Hepatic stellate cell (primary cell): ENCODE measurements around the gene ASPDH.

Experiments used
- DNase-seq: peaks from one replicate; pipeline ENCODE4 v3.0.0; 2011; ENCODE audit warnings: low spot score

Gene ASPDH

DNA sequence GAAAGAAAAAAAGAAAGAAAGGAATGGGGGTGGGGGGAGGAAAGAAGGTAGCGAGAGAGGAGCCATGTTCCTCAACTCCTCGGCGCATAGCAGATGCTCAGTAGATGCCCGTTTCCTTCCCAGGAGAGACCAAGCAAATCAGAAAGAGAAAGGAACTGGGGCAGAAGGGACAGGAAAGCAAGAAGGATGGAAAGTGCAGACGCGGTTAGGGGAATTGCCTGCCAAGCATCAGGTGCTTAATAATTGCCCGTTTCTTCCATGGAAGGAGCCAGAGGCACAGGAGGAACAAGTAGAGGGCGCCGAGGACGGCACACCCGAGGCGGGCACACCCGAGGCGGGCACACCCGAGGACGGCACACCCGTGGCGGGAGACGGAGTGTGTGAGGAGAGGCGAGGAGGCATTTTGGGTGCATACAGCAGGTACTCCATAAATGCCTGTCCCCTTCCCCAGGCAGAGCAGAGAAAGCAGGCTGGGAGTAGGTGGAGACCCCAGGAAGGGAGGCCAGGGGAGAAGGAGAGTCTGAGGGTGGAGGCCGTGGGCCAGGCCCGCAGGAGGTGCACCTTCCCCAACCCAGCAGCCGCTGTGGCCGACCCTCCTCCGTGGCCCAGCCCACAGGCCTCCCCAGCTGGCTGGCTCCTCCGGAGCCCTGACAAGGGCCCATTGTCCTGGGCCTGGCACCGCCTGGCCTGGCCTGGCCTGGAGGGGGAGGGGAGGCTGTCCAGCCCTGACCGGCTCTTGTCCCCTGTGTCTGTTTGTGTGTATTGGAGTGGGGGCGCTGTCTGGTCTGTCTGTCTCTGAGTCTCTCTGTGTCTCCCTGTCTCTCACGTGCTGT lies 17.3 kb downstream of the ASPDH start:
- no peak for DNase-seq

GRCh38 chr19:50495020-50495531 lies 18.6 kb downstream of the ASPDH start:
- DNase-seq: no peak

DNA sequence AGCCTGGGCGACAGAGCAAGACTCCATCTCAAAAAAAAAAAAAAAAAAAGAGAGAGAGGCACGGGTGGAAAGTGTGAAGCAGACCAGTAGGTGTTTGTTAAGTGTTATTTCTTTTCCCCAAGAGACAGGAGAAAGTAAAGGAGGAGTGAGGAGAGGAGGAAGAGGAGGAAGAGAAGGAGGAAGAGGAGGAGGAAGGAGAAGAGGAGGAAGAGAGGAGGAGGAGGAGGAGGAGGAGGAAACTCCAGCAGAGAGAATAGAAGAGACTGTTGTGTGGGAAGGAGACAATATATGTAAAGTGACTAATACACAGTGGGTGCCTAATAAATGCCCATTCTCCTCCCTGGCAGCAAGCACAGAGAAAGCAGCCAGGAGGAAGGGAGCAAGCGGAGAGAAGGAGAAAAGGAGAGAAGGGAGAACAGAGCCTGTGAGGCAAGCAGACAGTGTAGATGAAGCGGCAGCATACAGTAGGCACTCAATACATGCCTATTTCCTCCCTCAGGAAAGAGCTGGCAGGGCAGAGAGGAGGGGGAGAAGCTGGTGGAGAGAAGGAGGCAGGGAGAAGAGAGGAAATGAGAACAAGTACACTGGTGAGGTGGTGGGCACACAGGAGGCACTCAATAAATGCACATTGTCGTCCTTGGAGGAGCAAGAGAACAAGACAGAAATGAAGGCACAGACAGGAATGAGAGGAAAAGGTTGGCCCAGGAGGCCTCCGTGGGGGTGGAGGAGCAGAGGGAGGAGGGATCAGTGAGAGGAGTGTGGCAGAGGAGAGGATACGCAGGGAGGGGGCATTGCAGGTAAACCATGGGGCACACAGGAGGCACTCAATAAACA lies 19.3 kb downstream of the ASPDH start:
- DNase-seq: no peak

DNA sequence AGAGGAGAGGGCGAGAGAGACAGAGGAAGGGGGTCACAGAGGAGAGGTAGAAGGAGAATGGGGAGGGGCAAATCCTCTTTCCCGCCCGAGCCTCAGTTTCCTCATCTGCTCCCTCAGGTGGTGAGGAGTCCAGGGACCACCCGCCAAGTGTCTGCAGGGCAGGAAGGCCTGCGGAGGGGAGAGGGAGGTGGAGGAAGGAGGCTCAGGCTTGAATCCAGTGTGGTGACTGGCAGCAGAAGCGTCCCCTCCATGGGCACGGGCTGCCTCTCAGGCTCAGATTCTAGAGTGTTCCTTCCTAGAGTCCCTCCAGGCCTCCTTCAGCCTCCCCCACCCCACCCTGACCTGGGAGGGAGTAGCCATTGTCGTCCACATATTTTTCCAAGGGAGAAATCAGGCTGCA lies 20.5 kb downstream of the ASPDH start:
- DNase-seq: no peak

- no peak for DNase-seq
Observed at GRCh38 chr19:50492303-50493052, 21.2 kb downstream of the ASPDH start.

- no peak for DNase-seq
Observed at GRCh38 chr19:50490991-50491472, 22.7 kb downstream of the ASPDH start.

GRCh38 chr19:50490411-50490811 lies 23.3 kb downstream of the ASPDH start:
- no peak for DNase-seq

DNA sequence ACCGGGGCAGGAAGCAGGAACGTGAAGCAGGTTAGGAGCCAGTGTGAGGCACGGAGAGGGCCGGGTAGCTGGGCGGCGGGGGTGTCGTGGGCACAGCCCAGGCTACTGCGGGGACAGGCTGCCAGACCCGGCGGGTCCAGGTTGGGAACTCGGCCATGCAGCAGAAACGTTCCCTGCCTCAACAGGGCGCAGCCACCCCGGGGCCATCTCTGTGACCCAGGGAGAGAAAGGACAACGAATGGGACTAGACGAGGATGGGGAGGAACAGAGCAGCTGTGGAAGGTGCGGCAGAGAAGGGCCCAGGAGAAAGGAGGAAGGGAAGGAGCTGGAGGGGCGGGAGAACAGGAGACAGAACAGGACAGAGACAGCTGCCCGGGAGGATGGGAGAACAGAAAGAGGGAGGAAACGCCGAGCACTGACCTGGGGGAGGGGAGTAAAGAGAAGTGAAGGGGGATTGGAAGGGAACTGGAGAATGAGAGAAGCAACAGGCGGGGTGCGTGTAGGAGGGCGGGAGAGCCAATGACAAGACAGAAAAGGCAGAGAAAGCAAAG lies 24.2 kb downstream of the ASPDH start:
- no peak for DNase-seq

GRCh38 chr19:50488389-50489194 lies 25.1 kb downstream of the ASPDH start:
- no peak for DNase-seq

DNA sequence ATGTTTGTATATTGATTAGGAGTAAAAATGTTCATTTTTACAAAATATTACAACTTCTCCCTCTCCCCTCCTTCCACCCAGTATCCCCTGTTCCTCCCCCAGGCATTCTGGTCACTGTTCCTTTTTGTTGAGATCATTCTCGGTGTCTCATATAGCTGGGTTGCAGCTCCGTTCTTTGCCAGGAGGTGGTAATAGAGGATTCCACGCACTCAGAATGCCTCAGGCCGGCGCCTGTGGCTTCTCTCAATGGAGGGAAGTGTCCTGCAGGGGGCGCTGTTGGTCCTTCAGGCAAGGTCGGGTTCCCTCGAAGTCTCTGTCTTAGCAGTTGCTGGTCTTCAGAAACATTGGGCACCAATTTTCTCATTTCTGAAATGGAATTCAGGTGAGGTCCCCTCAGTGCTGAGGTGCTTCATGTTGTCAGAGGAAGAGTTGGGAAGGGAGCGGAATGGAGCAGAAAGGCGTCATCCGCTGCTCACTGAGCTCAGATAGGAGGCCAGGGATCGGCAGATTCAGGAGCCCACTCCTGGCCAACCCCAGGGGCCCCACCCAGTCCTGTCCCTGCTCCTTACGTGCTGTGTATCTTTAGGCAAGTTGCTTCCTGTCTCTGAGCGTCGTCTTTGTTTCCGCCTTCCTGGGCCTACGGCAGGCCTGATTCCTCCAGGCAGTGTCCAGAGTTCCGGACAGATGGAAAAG lies 26.7 kb downstream of the ASPDH start:
- no peak for DNase-seq

DNA sequence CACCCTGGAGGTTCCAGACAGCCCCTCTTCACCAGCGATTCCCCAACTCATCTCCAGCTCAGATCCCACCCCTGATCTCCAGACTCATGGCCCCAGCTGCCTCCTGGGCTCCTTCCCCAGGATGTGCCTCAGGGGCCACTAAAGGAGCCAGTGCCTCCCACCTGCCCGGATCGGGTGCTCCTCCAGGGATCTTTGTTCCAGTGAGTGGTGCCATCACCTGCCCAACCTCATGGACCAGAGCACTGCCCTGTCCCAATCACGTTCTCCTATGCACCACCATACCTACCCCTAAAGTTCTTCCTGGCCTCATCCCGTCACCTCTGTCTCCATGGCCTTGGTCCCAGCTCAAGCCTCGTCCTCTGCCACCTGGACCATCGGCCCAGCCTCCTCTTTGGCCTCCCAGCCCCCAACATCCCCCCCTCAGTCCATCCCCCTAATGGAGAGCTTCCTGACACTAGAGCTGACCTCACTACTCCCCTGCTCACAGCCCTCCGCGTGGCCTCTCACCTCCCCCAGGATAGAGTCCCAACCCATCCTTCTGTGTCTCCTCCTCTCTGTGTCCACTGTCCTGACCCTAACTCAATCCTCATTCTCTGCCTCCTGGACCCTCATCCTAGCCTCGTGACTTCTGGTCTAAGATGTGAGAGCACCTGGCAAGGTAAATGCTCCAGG lies 28.3 kb downstream of the ASPDH start:
- no peak for DNase-seq

DNA sequence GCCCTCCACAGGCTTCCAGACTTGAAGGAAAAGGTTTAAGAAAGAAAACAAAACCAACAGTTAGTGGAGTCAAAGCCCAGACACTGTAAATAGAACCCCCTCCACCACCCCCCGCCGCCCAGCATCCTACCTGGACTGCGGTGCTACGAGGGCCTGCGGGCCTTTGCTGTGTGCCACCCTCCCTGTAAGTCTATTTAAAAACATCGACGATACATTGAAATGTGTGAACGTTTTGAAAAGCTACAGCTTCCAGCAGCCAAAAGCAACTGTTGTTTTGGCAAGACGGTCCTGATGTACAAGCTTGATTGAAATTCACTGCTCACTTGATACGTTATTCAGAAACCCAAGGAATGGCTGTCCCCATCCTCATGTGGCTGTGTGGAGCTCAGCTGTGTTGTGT lies 30.8 kb downstream of the ASPDH start:
- no peak for DNase-seq

DNA sequence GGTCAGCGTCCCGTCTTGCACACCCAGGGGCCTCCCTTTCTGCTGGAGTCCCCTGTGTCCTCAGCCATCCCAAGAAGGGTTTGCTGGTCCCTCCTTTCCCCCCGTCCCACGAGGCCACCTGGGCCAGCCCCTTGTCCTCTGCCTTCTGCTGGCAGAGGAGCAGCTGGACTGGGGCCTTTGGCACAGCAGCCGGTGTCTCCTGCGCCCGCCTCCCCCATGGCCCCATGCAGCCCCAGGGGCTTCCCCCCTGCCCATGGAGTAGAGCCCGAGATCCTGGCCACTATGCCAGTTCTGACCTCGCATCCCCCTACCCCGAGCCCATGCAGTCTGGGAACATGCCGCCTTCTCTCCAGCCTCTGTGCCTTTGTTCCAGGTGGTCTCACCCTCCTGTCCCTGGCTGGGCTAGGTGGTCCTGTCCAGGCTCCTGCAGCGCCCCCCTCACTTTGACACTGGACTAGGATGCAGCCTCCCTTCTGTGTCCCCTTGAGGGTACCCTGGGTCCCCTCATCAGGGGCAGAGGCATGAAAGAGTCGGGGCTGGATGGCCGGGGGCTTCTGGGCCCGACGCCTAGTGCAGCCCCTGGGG lies 31.4 kb downstream of the ASPDH start:
- DNase-seq: no peak

GRCh38 chr19:50481351-50482149 lies 32.2 kb downstream of the ASPDH start:
- no peak for DNase-seq

GRCh38 chr19:50480281-50481111 lies 33.2 kb downstream of the ASPDH start:
- no peak for DNase-seq

- DNase-seq: no peak
Observed at GRCh38 chr19:50479761-50480251, 33.9 kb downstream of the ASPDH start.

GRCh38 chr19:50478901-50479715 lies 34.6 kb downstream of the ASPDH start:
- peak; percentile 67 for DNase-seq
